Measurements from ENCODE around the gene MXRA8.
A peak's percentile ranks its signal among the peaks of the same experiment; 100 is the strongest.

The MXRA8 gene

GRCh38 chr1:1306070-1306660 lies 52.2 kb downstream of the MXRA8 start:
- peak; percentile 12 for DNase-seq

- peak; percentile 60 for DNase-seq
These were observed 52.9 kb downstream of the MXRA8 start for GRCh38 chr1:1305300-1306069.

- DNase-seq = peak; percentile 53
These were observed 53.7 kb downstream of the MXRA8 start for GRCh38 chr1:1304331-1305299.

GRCh38 chr1:1303736-1304135 lies 54.6 kb downstream of the MXRA8 start:
- no peak for DNase-seq

GRCh38 chr1:1302951-1303509 lies 55.3 kb downstream of the MXRA8 start:
- DNase-seq = no peak

Measured in OCI-M1 (cell line).